Spleen (tissue), 11 donors: Measurements from ENCODE around the gene RAB3IL1. TPM values are rescaled to one million over a fixed set of nuclear protein-coding genes. Genes with fewer than 3 reads are reported as not detected.

ENCODE experiments used
- DNase-seq: peaks from one replicate; pipeline ENCODE4 v3.0.0-alpha.2; 2020
- H3K27ac ChIP-seq, 8 donors: fragments of 200-600 bp; sonication (generic) in 7 of 8; 1 replicate in 4 of 8; 2 replicates in 4 of 8; pipeline versions ENCODE4 v1.5.0 to v1.8.0; 2016 to 2021; ENCODE audit warnings: inconsistent platforms in 4 of 8, mild to moderate bottlenecking in 4 of 8, moderate library complexity in 1 of 8
- H3K27me3 ChIP-seq, 7 donors: fragments of 200-600 bp; sonication (generic) in 6 of 7; replicated peaks in 1 of 7; 1 replicate in 4 of 7; 2 replicates in 3 of 7; pipeline versions ENCODE4 v1.5.0 to v1.8.0; 2016 to 2021; ENCODE audit warnings: inconsistent platforms in 3 of 7, mild to moderate bottlenecking in 1 of 7
- H3K36me3 ChIP-seq, 6 donors: fragments of 200-600 bp; sonication (generic) in 5 of 6; 1 replicate in 4 of 6; 2 replicates in 2 of 6; pipeline versions ENCODE4 v1.5.0 to v1.8.0; 2016 to 2021; ENCODE audit warnings: inconsistent platforms in 2 of 6
- H3K4me1 ChIP-seq, 6 donors: fragments of 200-600 bp; sonication (generic) in 5 of 6; 1 replicate in 3 of 6; 2 replicates in 3 of 6; pipeline versions ENCODE4 v1.5.0 to v1.8.0; 2016 to 2021; ENCODE audit warnings: inconsistent platforms in 3 of 6
- H3K4me3 ChIP-seq, 8 donors: fragments of 200-600 bp; sonication (generic) in 7 of 8; 1 replicate in 4 of 8; 2 replicates in 4 of 8; pipeline versions ENCODE4 v1.5.0 to v1.8.0; 2016 to 2021; ENCODE audit warnings: inconsistent platforms in 4 of 8, mild to moderate bottlenecking in 4 of 8, moderate library complexity in 2 of 8
- H3K9me3 ChIP-seq, 8 donors: fragments of 200-600 bp; sonication (generic) in 7 of 8; 1 replicate in 4 of 8; 2 replicates in 4 of 8; pipeline versions ENCODE4 v1.5.0 to v1.8.0; 2016 to 2021; ENCODE audit warnings: inconsistent platforms in 4 of 8
- POLR2A ChIP-seq, 3 donors: fragments of 450-650 bp; IDR thresholded peaks; one replicate each; pipeline ENCODE4 v1.5.1; 2017; ENCODE audit warnings: antibody characterized with exemption in 3 of 3, mild to moderate bottlenecking in 1 of 3
- POLR2AphosphoS5 ChIP-seq, 3 donors: sonication (generic); formaldehyde crosslinking; IDR thresholded peaks; one replicate each; pipeline ENCODE4 v1.5.1; 2017; ENCODE audit warnings: antibody characterized with exemption in 3 of 3
- WGBS, 5 donors: extraction: QIAGEN DNeasy Blood & Tissue Kit in 3 of 5; methylation state at CpG; one replicate each; pipeline versions ENCODE4 v1.1.5 to v1.1.7; 2013 to 2018; 5-methylcytosine and 5-hydroxymethylcytosine counted together
- intact Hi-C: fragments of 100-400 bp; cut with DNase I; formaldehyde crosslinking; loops from one replicate; pipeline ENCODE4 v1.15.0; 2023; ENCODE audit warnings: low total_unique reads
- polyA plus RNA-seq, 3 donors: library from polyadenylated mRNA; stranded (reverse); fragments of 200-250 nt; gene quantifications; one replicate each; pipeline ENCODE4 v1.2.1, GENCODE V29; 2013
- total RNA-seq, 7 donors: library from RNA; depleted of rRNA in 3 of 7; stranded (reverse); fragments of >200 nt in 3 of 7; fragmentation: NEBNext Ultra II Directional in 4 of 7; extraction: Animal tissue kit (Norgen Biotek cat#: 25700) in 4 of 7; gene quantifications; one replicate each; pipeline versions ENCODE4 v1.1.0 to v1.2.1, GENCODE V29; 2016 to 2021
- TF ChIP-seq, protein P1 (sequence below), 11 experiments: fragments of 200-600 bp in 7 of 11; fragments of 450-650 bp in 4 of 11; sonication (generic) in 4 of 11; IDR thresholded peaks in 8 of 11; conservative IDR thresholded peaks in 3 of 11; 1 replicate in 7 of 11; 2 replicates in 4 of 11; pipeline versions ENCODE4 v1.4.0 to v1.8.0; 2016 to 2021; ENCODE audit warnings: antibody characterized with exemption in 11 of 11, inconsistent platforms in 4 of 11, mild to moderate bottlenecking in 1 of 11
- donor health status: healthy with polysubstance abuse.
- donor health status: DM: no; HTN: no; CAD: no; lungs with moderate emphysema.
- donor health status: DM: no; HTN: no; CAD: no.
- donor health status: Bipolar disorder and iron deficiency.
- donor health status: healthy.
- donor health status: DM: no; HTN: no; CAD: no.
- donor health status: DM: yes; HTN: yes; CAD: no.

Gene RAB3IL1
- total and polyA plus RNA-seq, 10 donors = 6.5 to 57.1 (median 34.6) TPM

DNA sequence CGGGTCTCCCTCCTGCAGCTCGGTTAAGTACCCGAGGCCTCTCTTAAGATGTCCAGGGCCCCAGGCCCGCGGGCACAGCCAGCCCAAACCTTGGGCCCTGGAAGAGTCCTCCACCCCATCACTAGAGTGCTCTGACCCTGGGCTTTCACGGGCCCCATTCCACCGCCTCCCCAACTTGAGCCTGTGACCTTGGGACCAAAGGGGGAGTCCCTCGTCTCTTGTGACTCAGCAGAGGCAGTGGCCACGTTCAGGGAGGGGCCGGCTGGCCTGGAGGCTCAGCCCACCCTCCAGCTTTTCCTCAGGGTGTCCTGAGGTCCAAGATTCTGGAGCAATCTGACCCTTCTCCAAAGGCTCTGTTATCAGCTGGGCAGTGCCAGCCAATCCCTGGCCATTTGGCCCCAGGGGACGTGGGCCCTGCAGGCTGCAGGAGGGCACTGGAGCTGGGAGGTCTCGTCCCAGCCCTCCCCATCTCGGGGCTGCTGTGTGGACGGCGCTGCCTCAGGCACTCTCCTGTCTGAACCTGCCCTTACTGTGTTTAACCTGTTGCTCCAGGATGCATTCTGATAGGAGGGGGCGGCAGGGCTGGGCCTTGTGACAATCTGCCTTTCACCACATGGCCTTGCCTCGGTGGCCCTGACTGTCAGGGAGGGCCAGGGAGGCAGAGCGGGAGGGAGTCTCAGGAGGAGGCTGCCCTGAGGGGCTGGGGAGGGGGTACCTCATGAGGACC lies 51.0 kb downstream of the RAB3IL1 start:
- Histone ChIP-seq H3K4me3 (no peak overlapping the region), H3K27me3 (peaks cover 0 to 8% (median 0%) of the 10 kb centered on the region in 7 donors), H3K27ac (no peak overlapping the region), H3K9me3 (no peaks in the 10 kb centered on the region), H3K36me3 (peaks cover 0 to 24% (median 0%) of the 10 kb centered on the region in 6 donors), H3K4me1 (peaks cover 5 to 12% (median 9%) of the 10 kb centered on the region in 6 donors)
- WGBS, 5 donors = 80 to 84% (median 82%) methylated on average over 15 to 18 of the region's 18 CpGs
- intact Hi-C loops = no loop called here
- DNase-seq = no peak
- TF ChIP-seq POLR2AphosphoS5 (IDR thresholded peaks at IDR 0.05) (peak in 1 of 3 donors; percentile 19), POLR2A (IDR thresholded peaks at IDR 0.05) (no peak)
- TF ChIP-seq, protein P1, sequence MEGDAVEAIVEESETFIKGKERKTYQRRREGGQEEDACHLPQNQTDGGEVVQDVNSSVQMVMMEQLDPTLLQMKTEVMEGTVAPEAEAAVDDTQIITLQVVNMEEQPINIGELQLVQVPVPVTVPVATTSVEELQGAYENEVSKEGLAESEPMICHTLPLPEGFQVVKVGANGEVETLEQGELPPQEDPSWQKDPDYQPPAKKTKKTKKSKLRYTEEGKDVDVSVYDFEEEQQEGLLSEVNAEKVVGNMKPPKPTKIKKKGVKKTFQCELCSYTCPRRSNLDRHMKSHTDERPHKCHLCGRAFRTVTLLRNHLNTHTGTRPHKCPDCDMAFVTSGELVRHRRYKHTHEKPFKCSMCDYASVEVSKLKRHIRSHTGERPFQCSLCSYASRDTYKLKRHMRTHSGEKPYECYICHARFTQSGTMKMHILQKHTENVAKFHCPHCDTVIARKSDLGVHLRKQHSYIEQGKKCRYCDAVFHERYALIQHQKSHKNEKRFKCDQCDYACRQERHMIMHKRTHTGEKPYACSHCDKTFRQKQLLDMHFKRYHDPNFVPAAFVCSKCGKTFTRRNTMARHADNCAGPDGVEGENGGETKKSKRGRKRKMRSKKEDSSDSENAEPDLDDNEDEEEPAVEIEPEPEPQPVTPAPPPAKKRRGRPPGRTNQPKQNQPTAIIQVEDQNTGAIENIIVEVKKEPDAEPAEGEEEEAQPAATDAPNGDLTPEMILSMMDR (IDR thresholded peaks at IDR 0.05 in 8 of 11, conservative IDR thresholded peaks at IDR 0.05 in 3 of 11) = no peak

DNA sequence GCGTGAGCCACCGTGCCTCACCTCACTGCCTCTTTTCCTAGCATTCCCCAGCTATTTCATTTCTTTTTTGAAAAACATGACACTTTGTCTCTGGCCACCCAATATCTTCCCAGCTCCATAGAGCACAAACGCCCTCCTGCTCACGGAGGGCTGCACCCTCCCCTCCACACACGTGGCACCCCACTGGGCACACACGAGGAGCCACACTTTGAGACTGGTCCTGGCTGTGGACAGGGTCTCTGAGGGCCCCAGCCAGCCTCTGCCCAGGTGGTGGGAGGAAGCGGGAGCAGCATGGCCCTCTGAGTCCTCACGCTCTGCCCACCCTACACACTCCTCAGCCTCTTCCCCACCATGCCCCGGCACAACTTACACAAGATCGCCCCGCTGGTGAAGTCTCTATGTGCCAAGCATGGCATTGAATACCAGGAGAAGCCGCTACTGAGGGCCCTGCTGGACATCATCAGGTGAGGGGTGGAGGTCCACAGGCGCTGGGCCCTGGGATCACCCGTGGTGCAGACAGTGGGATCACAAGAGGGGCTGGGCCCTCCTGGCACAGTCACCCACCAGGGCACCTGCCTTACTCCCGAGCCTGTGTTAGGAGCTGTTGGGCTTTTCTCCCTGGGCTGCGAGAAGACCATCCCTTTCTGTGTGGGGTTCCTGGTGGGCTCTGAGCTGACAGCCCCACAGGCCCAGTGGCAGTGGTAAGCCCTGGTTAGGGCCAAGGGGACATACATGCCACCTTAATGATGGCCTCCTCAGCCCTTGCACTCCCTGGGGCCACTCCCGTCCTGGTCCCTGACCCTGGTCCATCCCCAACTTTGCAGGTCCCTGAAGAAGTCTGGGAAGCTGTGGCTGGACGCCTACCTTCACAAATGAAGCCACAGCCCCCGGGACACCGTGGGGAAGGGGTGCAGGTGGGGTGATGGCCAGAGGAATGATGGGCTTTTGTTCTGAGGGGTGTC lies 52.3 kb downstream of the RAB3IL1 start:
- intact Hi-C loops = no loop called here

GRCh38 chr11:61863548-61864081 lies 53.8 kb downstream of the RAB3IL1 start:
- H3K4me3 ChIP-seq = no peak overlapping the region

More for the DNA sequence above, 52.3 kb downstream of the RAB3IL1 start:
- Histone ChIP-seq H3K36me3 (peaks cover 0 to 32% (median 0%) of the 10 kb centered on the region in 6 donors), H3K9me3 (no peaks in the 10 kb centered on the region), H3K4me1 (peaks cover 0 to 15% (median 0%) of the 10 kb centered on the region in 6 donors), H3K27me3 (peaks cover 0 to 4% (median 0%) of the 10 kb centered on the region in 7 donors), H3K27ac (no peak overlapping the region), H3K4me3 (no peak overlapping the region)
- no peak for DNase-seq
- WGBS, 5 donors = 87 to 98% (median 95%) methylated on average over 17 to 20 of the region's 20 CpGs
- TF ChIP-seq, protein P1 (IDR thresholded peaks at IDR 0.05 in 8 of 11, conservative IDR thresholded peaks at IDR 0.05 in 3 of 11) = no peak
- TF ChIP-seq POLR2AphosphoS5 (IDR thresholded peaks at IDR 0.05) (no peak), POLR2A (IDR thresholded peaks at IDR 0.05) (no peak)

More at GRCh38 chr11:61863548-61864081, 53.8 kb downstream of the RAB3IL1 start:
- intact Hi-C loops = no loop called here
- peaks cover 0 to 15% (median 0%) of the 10 kb centered on the region in 6 donors for H3K4me1 ChIP-seq
- H3K27me3 ChIP-seq = no peaks in the 10 kb centered on the region
- H3K27ac ChIP-seq = no peak overlapping the region
- DNase-seq = no peak
- 87 to 96% (median 94%) methylated on average over 13 of the region's 13 CpGs for WGBS, 5 donors
- H3K36me3 ChIP-seq = peaks cover 0 to 44% (median 0%) of the 10 kb centered on the region in 6 donors
- TF ChIP-seq, protein P1 (IDR thresholded peaks at IDR 0.05 in 8 of 11, conservative IDR thresholded peaks at IDR 0.05 in 3 of 11) = no peak
- no peaks in the 10 kb centered on the region for H3K9me3 ChIP-seq
